ENCODE results near the gene DIAPH1. TPM values are rescaled to one million over a fixed set of nuclear protein-coding genes. Genes with fewer than 3 reads are reported as not detected.

Gene DIAPH1
- total RNA-seq, 1 experiment from 2014 or later = 142 TPM

GRCh38 chr5:141513627-141514329 is 105.0 kb downstream of the DIAPH1 start:
- Histone ChIP-seq H3K4me1 (ENCODE audit: control insufficient read depth in 1 of 2, insufficient read depth in 2 of 2, low read length in 2 of 2) (peaks cover 0 to 14% of the 10 kb centered on the region in 2 experiments; a peak in 2 of 4 replicates), H3K4me2 (ENCODE audit: low read length) (no peak overlapping the region), H3K9me2 (ENCODE audit: insufficient read depth) (no peaks in the 10 kb centered on the region), H3K9me3 (ENCODE audit: control insufficient read depth in 1 of 2, insufficient read depth in 1 of 2, low read depth in 1 of 2, low read length in 2 of 2) (no peaks in the 10 kb centered on the region), H3K9ac (ENCODE audit: low read length) (no peak overlapping the region), H3K4me3 (replicated peaks in 1 of 2; ENCODE audit: low read depth in 1 of 2, low read length in 2 of 2) (no peak overlapping the region), H3K36me3 (ENCODE audit: control insufficient read depth in 1 of 2, insufficient read depth in 2 of 2, low read length in 2 of 2) (peaks cover 2 to 14% of the 10 kb centered on the region in 2 experiments; a peak in 1 of 4 replicates), H3K79me2 (ENCODE audit: insufficient read depth, low read length) (no peaks in the 10 kb centered on the region), H3K27ac (ENCODE audit: low read depth, low read length) (no peak overlapping the region), H2AFZ (ENCODE audit: low read depth, low read length, poor library complexity, severe bottlenecking) (no peak overlapping the region), H4K20me1 (ENCODE audit: insufficient read depth) (no peaks in the 10 kb centered on the region), H3K27me3 (ENCODE audit: insufficient read depth, low read length) (no peaks in the 10 kb centered on the region)
- BruUV-seq (replicated peaks) = no TSS peak
- ChIA-PET RAD21 (ENCODE audit: low non-redundant PET in 1 of 2, low total read pairs in 2 of 2, uncharacterized antibody in 2 of 2, unreplicated experiment in 2 of 2) (no interaction called here), CTCF (interaction anchor here (0.5 to 3.2 kb wide), 4 partner anchors 10 to 303 kb away, joined by 3 to 15 read pairs (median 7); partner anchors contain the start of gene PCDHGA10), POLR2A (no interaction called here)
- no peak for DNase-seq (ENCODE audit: low read depth, low spot score)
- intact Hi-C loops (cut with micrococcal nuclease) = loop anchor here (2.0 kb wide), 1 partner anchor 101 kb away; the partner anchor contains the start of gene PCDHGA10
- no peak for TF ChIP-seq RAD21 (IDR thresholded peaks at IDR 0.05; ENCODE audit: low read depth)
- TF ChIP-seq ZFX (IDR thresholded peaks at IDR 0.05) = no peak
- ATAC-seq = no peak

- Histone ChIP-seq H3K9me2 (ENCODE audit: insufficient read depth) (no peaks in the 10 kb centered on the region), H3K4me2 (ENCODE audit: low read length) (no peak overlapping the region), H3K36me3 (ENCODE audit: control insufficient read depth in 1 of 2, insufficient read depth in 2 of 2, low read length in 2 of 2) (peaks cover 2 to 9% of the 10 kb centered on the region in 2 experiments; a peak in 1 of 4 replicates), H3K27ac (ENCODE audit: low read depth, low read length) (no peak overlapping the region), H3K4me1 (ENCODE audit: control insufficient read depth in 1 of 2, insufficient read depth in 2 of 2, low read length in 2 of 2) (peaks cover 0 to 9% of the 10 kb centered on the region in 2 experiments; a peak in 2 of 4 replicates), H3K9ac (ENCODE audit: low read length) (no peak overlapping the region), H4K20me1 (ENCODE audit: insufficient read depth) (no peaks in the 10 kb centered on the region), H3K79me2 (ENCODE audit: insufficient read depth, low read length) (no peaks in the 10 kb centered on the region), H3K9me3 (ENCODE audit: control insufficient read depth in 1 of 2, insufficient read depth in 1 of 2, low read depth in 1 of 2, low read length in 2 of 2) (no peaks in the 10 kb centered on the region), H3K4me3 (replicated peaks in 1 of 2; ENCODE audit: low read depth in 1 of 2, low read length in 2 of 2) (no peak overlapping the region), H3K27me3 (ENCODE audit: insufficient read depth, low read length) (no peaks in the 10 kb centered on the region), H2AFZ (ENCODE audit: low read depth, low read length, poor library complexity, severe bottlenecking) (no peak overlapping the region)
- ChIA-PET POLR2A (interaction anchor here (1.1 kb wide), 1 partner anchor 8 kb away, joined by 3 read pairs; no protein-coding TSS in a partner anchor), CTCF (interaction anchor here (0.9 to 3.2 kb wide), 5 partner anchors 8 to 100 kb away, joined by 3 to 15 read pairs (median 9); partner anchors contain the start of gene PCDHGA10), RAD21 (ENCODE audit: low non-redundant PET in 1 of 2, low total read pairs in 2 of 2, uncharacterized antibody in 2 of 2, unreplicated experiment in 2 of 2) (no interaction called here)
- TF ChIP-seq ATF3 (IDR thresholded peaks at IDR 0.05) = no peak
- TF ChIP-seq SRF (IDR thresholded peaks at IDR 0.05; ENCODE audit: low read depth) = no peak
- no peak for TF ChIP-seq RAD21 (IDR thresholded peaks at IDR 0.05; ENCODE audit: low read depth)
- TF ChIP-seq JUND (IDR thresholded peaks at IDR 0.05) = no peak
- TF ChIP-seq EGR1 (IDR thresholded peaks at IDR 0.05; ENCODE audit: low read depth) = no peak
- TF ChIP-seq ZNF274 (IDR thresholded peaks at IDR 0.05; ENCODE audit: low read depth, low read length) = no peak
- TF ChIP-seq POLR2A (IDR thresholded peaks at IDR 0.05; ENCODE audit: borderline replicate concordance, extremely low read depth, insufficient read depth, insufficient read length) = no peak
- no peak for TF ChIP-seq ZBTB33 (IDR thresholded peaks at IDR 0.05; ENCODE audit: extremely low read depth, insufficient replicate concordance, low read length)
- TF ChIP-seq MAX (IDR thresholded peaks at IDR 0.05) = no peak
- no peak for TF ChIP-seq EZH2 (IDR thresholded peaks at IDR 0.05)
- no TSS peak for BruUV-seq (replicated peaks)
- intact Hi-C loops (cut with micrococcal nuclease) = loop anchor here (2.0 kb wide), 1 partner anchor 100 kb away; the partner anchor contains the start of gene PCDHGA10
- ATAC-seq (no peak), DNase-seq (ENCODE audit: low read depth, low spot score) (no peak)
Observed at GRCh38 chr5:141512911-141513626, 105.7 kb downstream of the DIAPH1 start.

Data from HCT116 (cell line).